Ascending aorta (tissue), 2 donors: ENCODE results near the gene HOXA10. TPM values are rescaled to one million over a fixed set of nuclear protein-coding genes. Genes with fewer than 3 reads are reported as not detected.

ENCODE experiments used
- DNase-seq, 2 donors: peaks; one replicate each; pipeline ENCODE4 v3.0.0-alpha.2; 2019; ENCODE audit warnings: low spot score in 2 of 2
- H3K27ac ChIP-seq, 2 donors: fragments of 200-600 bp; sonication (generic); one replicate each; pipeline ENCODE4 v1.5.1; 2016 to 2017; ENCODE audit warnings: mild to moderate bottlenecking in 1 of 2
- H3K27me3 ChIP-seq: fragments of 200-600 bp; sonication (generic); one replicate; pipeline ENCODE4 v1.5.1; 2017
- H3K36me3 ChIP-seq, 2 donors: fragments of 200-600 bp; sonication (generic); one replicate each; pipeline ENCODE4 v1.5.1; 2016
- H3K4me1 ChIP-seq, 2 donors: fragments of 200-600 bp; sonication (generic); one replicate each; pipeline ENCODE4 v1.5.1; 2016 to 2017; ENCODE audit warnings: mild to moderate bottlenecking in 1 of 2
- H3K4me3 ChIP-seq, 2 donors: fragments of 200-600 bp; sonication (generic); one replicate each; pipeline ENCODE4 v1.5.1; 2016 to 2017; ENCODE audit warnings: mild to moderate bottlenecking in 1 of 2
- H3K9me3 ChIP-seq, 2 donors: fragments of 200-600 bp; sonication (generic); one replicate each; pipeline ENCODE4 v1.5.1; 2016
- intact Hi-C: fragments of 100-400 bp; cut with DNase I; formaldehyde crosslinking; loops from one replicate; pipeline ENCODE4 v1.15.1; 2023
- total RNA-seq: library from RNA; depleted of rRNA; stranded (reverse); fragments of >200 nt; gene quantifications from one replicate; pipeline ENCODE4 v1.1.0, GENCODE V29; 2016
- TF ChIP-seq, protein P1 (sequence below), 3 experiments: fragments of 200-600 bp in 2 of 3; fragments of 450-650 bp in 1 of 3; sonication (generic) in 2 of 3; IDR thresholded peaks; one replicate each; pipeline ENCODE4 v1.5.1; 2016 to 2019; ENCODE audit warnings: antibody characterized with exemption in 3 of 3, mild to moderate bottlenecking in 1 of 3, moderate library complexity in 1 of 3

The HOXA10 gene
- total RNA-seq, 1 donor from 2014 or later: not detected

DNA sequence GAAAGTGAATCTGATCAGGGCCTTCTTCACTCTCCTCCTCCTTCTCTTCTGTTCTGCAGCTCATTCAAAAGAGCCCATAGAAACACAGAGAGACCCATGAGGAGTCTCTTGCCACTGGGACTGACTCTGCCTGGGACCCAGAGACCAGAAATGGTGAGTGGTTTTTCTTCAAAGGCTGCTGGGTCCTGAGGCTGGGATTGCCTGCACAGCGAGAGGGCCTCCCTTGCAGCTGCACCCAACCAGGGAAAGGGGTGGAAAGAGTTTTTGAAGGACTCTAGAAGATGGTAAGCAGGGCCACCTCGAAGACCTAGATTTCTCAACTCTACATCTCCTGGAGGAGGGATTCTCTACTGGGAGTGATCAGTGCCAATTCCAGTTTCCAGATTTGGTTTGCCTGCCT is 41.2 kb upstream of the HOXA10 start:
- TF ChIP-seq, protein P1, sequence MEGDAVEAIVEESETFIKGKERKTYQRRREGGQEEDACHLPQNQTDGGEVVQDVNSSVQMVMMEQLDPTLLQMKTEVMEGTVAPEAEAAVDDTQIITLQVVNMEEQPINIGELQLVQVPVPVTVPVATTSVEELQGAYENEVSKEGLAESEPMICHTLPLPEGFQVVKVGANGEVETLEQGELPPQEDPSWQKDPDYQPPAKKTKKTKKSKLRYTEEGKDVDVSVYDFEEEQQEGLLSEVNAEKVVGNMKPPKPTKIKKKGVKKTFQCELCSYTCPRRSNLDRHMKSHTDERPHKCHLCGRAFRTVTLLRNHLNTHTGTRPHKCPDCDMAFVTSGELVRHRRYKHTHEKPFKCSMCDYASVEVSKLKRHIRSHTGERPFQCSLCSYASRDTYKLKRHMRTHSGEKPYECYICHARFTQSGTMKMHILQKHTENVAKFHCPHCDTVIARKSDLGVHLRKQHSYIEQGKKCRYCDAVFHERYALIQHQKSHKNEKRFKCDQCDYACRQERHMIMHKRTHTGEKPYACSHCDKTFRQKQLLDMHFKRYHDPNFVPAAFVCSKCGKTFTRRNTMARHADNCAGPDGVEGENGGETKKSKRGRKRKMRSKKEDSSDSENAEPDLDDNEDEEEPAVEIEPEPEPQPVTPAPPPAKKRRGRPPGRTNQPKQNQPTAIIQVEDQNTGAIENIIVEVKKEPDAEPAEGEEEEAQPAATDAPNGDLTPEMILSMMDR (IDR thresholded peaks at IDR 0.05): no peak
- Histone ChIP-seq H3K4me1 (peaks cover 0 to 4% of the 10 kb centered on the region in 2 donors), H3K36me3 (no peaks in the 10 kb centered on the region), H3K27ac (no peak overlapping the region), H3K9me3 (no peaks in the 10 kb centered on the region), H3K4me3 (no peak overlapping the region), H3K27me3 (peaks cover 17% of the 10 kb centered on the region)
- no peak for DNase-seq
- intact Hi-C loops: no loop called here

DNA sequence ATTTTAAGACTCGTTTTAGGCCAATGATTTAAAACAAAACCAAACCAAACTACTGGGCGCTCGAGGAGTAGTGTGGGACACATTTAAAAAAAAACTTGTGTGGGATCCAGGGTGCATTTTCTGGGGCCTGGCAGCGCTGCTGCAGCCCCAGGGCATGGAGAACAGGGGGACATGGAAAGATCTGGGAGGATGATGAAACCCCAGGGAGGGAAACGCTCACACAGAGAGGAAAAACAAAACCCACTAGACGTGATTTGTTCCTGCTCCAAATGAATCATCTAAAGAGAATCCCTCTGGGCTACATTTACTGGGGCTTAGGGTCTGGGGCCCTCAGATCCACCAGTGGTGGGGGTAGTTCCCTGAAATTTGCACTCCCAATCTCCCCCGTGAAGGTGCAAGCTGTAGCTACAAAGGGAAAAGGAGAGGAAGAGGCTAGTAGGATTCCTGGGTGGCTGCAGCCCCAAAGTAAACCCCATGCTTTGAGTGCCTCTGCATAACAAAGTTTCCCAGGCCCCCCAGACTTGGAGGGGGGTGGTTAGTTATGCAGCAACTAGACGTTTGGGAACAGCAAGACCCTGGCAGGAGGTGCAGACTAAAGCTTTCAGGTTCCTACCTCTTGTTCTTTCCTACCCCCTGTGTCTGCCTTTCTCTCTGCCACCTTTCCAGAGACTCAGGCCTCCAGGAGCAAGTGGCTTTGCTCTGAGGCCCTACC is 40.3 kb upstream of the HOXA10 start:
- H3K4me3 ChIP-seq: no peak overlapping the region
- DNase-seq: no peak
- no peak overlapping the region for H3K27ac ChIP-seq
- peaks cover 10% of the 10 kb centered on the region for H3K27me3 ChIP-seq
- intact Hi-C loops: no loop called here
- H3K9me3 ChIP-seq: no peaks in the 10 kb centered on the region
- peaks cover 0 to 4% of the 10 kb centered on the region in 2 donors for H3K4me1 ChIP-seq
- H3K36me3 ChIP-seq: no peaks in the 10 kb centered on the region
- TF ChIP-seq, protein P1 (IDR thresholded peaks at IDR 0.05): no peak

DNA sequence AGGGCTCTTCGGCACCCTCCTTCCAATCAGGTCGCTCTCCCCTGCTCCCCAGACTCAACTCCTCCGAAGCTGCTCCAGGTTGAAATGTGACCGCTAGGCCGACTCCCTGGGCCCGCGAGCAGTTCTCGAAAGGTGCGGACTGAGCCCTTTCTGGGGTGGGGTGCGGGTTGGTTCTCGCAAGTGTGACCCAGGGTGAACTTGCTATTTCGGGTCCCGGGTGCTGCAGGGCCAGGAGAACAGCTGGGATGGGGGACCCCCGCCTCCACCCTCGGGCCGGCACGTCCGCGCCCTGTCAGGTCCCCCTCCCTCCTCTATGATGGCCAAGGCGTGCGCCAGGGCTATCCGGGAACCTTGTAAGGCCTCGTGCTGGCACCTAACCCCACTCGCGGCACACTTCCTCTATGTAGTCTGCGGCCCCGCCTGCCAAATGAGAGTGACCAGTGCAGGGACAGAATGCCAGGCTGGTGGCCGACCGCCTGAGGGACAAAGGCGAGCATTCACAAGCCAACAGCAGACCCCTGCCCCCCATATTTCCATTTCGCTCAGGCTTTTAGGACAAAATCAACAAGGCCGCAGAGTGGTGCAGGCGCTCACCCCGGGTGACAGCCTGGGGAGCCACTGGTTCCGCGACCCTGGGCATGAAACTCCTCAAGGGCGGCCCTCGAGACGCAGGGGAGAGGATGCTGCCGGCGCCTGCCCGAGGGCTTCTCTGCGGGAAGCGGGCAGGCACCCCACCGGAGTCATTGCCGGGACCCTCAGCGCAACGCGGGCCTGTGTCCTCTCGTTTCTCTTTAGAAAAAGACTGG is 39.5 kb upstream of the HOXA10 start:
- no peak for DNase-seq
- Histone ChIP-seq H3K27me3 (peaks cover 10% of the 10 kb centered on the region), H3K9me3 (no peaks in the 10 kb centered on the region), H3K4me3 (no peak overlapping the region), H3K4me1 (peaks cover 0 to 4% of the 10 kb centered on the region in 2 donors), H3K36me3 (no peaks in the 10 kb centered on the region), H3K27ac (no peak overlapping the region)
- intact Hi-C loops: no loop called here
- TF ChIP-seq, protein P1 (IDR thresholded peaks at IDR 0.05): no peak

DNA sequence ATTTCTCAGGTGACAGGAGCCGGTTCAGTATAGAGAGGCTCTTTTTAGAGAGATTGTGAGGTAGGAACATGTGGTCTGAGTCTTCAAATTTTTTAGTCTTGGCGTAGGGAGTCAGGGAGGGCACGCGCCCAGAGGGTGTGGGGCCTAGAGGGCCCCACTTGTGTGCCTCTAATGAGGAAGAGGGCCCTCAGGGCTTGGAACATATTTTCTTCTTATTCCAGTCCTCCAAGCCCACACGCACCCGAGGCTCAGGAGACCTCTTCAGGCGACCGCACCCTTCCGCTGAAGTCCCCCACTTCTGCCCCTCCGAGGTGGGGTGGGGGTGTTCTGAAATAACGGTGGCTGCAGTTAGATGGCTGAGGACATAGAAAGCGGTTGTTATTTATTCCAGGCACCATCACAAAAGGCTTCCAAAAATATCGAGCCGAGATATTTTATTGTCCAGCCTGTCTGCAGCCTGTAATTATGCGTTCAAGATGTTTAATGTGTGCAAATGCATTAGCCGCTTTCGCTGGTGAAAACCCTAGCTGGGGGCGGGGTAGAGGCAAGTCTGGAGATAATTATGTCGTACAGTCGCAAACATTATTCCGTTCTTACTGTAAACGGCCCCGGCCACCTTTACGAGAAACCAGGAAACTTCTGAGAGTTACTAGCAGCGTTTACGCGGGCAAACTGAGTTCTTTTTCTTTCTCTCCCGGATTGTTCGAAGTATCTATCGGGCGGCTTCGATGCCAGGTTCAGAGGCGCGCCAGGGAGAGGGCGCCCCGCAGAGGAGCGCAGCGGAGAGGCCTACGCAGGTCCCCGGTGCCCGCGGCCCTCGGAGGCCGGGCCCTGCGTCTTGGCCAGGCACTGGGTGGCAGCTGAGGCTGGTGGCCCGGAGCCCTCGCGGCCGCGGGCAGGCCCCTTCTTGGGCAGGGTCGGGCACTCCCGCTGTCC is 38.6 kb upstream of the HOXA10 start:
- no peaks in the 10 kb centered on the region for H3K36me3 ChIP-seq
- no peak overlapping the region for H3K27ac ChIP-seq
- no peaks in the 10 kb centered on the region for H3K9me3 ChIP-seq
- DNase-seq: no peak
- H3K27me3 ChIP-seq: peaks cover 10% of the 10 kb centered on the region
- H3K4me1 ChIP-seq: peaks cover 0 to 4% of the 10 kb centered on the region in 2 donors
- H3K4me3 ChIP-seq: no peak overlapping the region
- TF ChIP-seq, protein P1 (IDR thresholded peaks at IDR 0.05): no peak
- intact Hi-C loops: no loop called here

DNA sequence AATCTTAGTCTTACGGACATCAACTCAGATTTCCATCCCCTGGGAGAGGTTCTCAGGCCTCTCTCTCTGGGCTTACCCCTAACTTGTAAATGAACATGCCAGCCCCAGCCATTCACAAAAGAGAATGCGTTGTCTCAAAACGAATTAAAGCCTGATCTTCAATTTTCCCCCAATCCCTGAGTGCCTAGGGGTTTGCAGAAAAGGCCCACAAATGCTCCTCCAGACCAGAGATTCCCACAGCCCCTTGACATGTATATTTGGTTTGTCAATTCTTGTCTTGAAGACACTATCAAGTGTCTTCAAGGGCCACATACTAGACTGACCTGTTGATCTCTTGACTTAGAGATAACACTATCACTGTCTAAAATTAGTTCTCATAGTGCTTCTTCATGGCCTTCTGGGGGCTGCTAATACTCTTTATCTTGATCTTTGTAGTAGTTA is 37.7 kb upstream of the HOXA10 start:
- intact Hi-C loops: no loop called here
- Histone ChIP-seq H3K27ac (no peak overlapping the region), H3K4me1 (peaks cover 0 to 4% of the 10 kb centered on the region in 2 donors), H3K36me3 (no peaks in the 10 kb centered on the region), H3K27me3 (peaks cover 10% of the 10 kb centered on the region), H3K4me3 (no peak overlapping the region), H3K9me3 (no peaks in the 10 kb centered on the region)
- TF ChIP-seq, protein P1 (IDR thresholded peaks at IDR 0.05): no peak
- DNase-seq: no peak
